Endothelial cell of umbilical vein (primary cell): ENCODE data around the gene CYB5A. TPM values are rescaled to one million over a fixed set of nuclear protein-coding genes. Genes with fewer than 3 reads are reported as not detected.
"Not testable (repeated sequence)": the region's sequence is repeated elsewhere in the genome, so short reads cannot be mapped to it uniquely, and the experiment has no call there.

Source experiments
- BruUV-seq: library from RNA; stranded (reverse); fragments of 400-500 nt; replicated peaks from 2 replicates; lab custom pipeline; 2021; lab: Mats Ljungman, UMichigan
- CTCF ChIA-PET: fragments of 300-600, 350-600 bp; sonication (Branson Sonifier 250); formaldehyde crosslinking; loops from one replicate; lab custom pipeline; 2021; ENCODE audit warnings: antibody characterized with exemption, inconsistent platforms; lab: Charles Lee
- POLR2A ChIA-PET: fragments of 300-600, 350-600 bp; sonication (Branson Sonifier 250); formaldehyde crosslinking; loops from one replicate; lab custom pipeline; 2021; ENCODE audit warnings: antibody characterized with exemption, inconsistent platforms; lab: Charles Lee
- DNase-seq: peaks from one replicate; pipeline ENCODE4 v3.0.0-alpha.2; 2011; ENCODE audit warnings: low read depth, low spot score
- FAIRE-seq: peaks from 2 replicates; lab custom pipeline; 2011; peaks lifted over from hg19 to GRCh38; lab: Jason Lieb, UNC
- H2AFZ ChIP-seq: 2 replicates; pipeline ENCODE4 v1.6.0; 2012; ENCODE audit warnings: low read depth, low read length, control low read depth, inconsistent platforms
- H3K27ac ChIP-seq: 2 replicates; pipeline ENCODE4 v1.5.1; 2011; ENCODE audit warnings: low read depth, mild to moderate bottlenecking, control low read depth, low read length, moderate library complexity; ENCODE audit not compliant: insufficient read depth
- H3K27me3 ChIP-seq, 2 experiments: 2 replicates each; pipeline versions ENCODE4 v1.6.0 to v1.6.1; 2011; ENCODE audit warnings: low read length in 2 of 2, mixed read lengths in 1 of 2; ENCODE audit not compliant: control insufficient read depth in 2 of 2, insufficient read depth in 2 of 2
- H3K36me3 ChIP-seq, 2 experiments: 2 replicates in 1 of 2; 3 replicates in 1 of 2; pipeline ENCODE4 v1.5.1; 2011; ENCODE audit warnings: low read length in 2 of 2, mild to moderate bottlenecking in 1 of 2, moderate library complexity in 1 of 2; ENCODE audit not compliant: control insufficient read depth in 2 of 2, insufficient read depth in 2 of 2; ENCODE audit errors: extremely low read depth in 1 of 2
- H3K4me1 ChIP-seq: 3 replicates; pipeline ENCODE4 v1.5.1; 2011; ENCODE audit warnings: mild to moderate bottlenecking, low read length; ENCODE audit not compliant: control insufficient read depth, insufficient read depth; ENCODE audit errors: extremely low read depth
- H3K4me2 ChIP-seq: 2 replicates; pipeline ENCODE4 v1.6.1; 2011; ENCODE audit warnings: low read length, control low read depth, mixed read lengths; ENCODE audit not compliant: insufficient read depth
- H3K4me3 ChIP-seq, 3 experiments: fragments of 200-600 bp in 1 of 3; sonication (generic), shearing (Covaris generic) in 1 of 3; replicated peaks in 1 of 3; 2 replicates each; pipeline ENCODE4 v1.5.1; 2011 to 2016; ENCODE audit warnings: control low read depth in 3 of 3, low read length in 3 of 3, mild to moderate bottlenecking in 2 of 3, inconsistent platforms in 1 of 3, low read depth in 1 of 3, moderate library complexity in 1 of 3; ENCODE audit not compliant: insufficient read depth in 1 of 3
- H3K79me2 ChIP-seq: 2 replicates; pipeline ENCODE4 v1.6.0; 2012; ENCODE audit warnings: low read length, inconsistent platforms; ENCODE audit not compliant: control insufficient read depth, insufficient read depth
- H3K9ac ChIP-seq: replicated peaks from 2 replicates; pipeline ENCODE3; 2011; ENCODE audit warnings: low read length, control low read depth; ENCODE audit not compliant: insufficient read depth; ENCODE audit errors: extremely low read depth
- H3K9me1 ChIP-seq: replicated peaks from 3 replicates; pipeline ENCODE4 v1.6.0; 2011; ENCODE audit warnings: mild to moderate bottlenecking, low read length; ENCODE audit not compliant: control insufficient read depth, insufficient read depth; ENCODE audit errors: extremely low read depth
- H3K9me3 ChIP-seq: replicated peaks from 2 replicates; pipeline ENCODE4 v1.5.1; 2012; ENCODE audit warnings: low read length, inconsistent platforms; ENCODE audit not compliant: control insufficient read depth, insufficient read depth
- H4K20me1 ChIP-seq: replicated peaks from 2 replicates; pipeline ENCODE3; 2011; ENCODE audit warnings: mild to moderate bottlenecking, low read length; ENCODE audit not compliant: control insufficient read depth, insufficient read depth; ENCODE audit errors: extremely low read depth
- GATA2 ChIP-seq: IDR thresholded peaks from 2 replicates; pipeline ENCODE4 v1.7.0; 2011; ENCODE audit warnings: low read depth, mild to moderate bottlenecking, moderate library complexity, mixed read lengths, low read length; ENCODE audit not compliant: insufficient read length, insufficient read depth
- JUN ChIP-seq: IDR thresholded peaks from 2 replicates; pipeline ENCODE4 v1.6.1; 2011; ENCODE audit warnings: borderline replicate concordance, low read depth; ENCODE audit not compliant: insufficient read length, insufficient read depth
- MYC ChIP-seq: IDR thresholded peaks from one replicate; pipeline ENCODE4 v1.6.1; 2011; ENCODE audit warnings: mild to moderate bottlenecking, low read depth, low read length
- POLR2A ChIP-seq: IDR thresholded peaks from 2 replicates; pipeline ENCODE4 v1.6.1; 2012; ENCODE audit warnings: low read depth, mild to moderate bottlenecking, control low read depth, low read length
- POLR2AphosphoS5 ChIP-seq: IDR thresholded peaks from 2 replicates; pipeline ENCODE4 v1.6.1; 2012; ENCODE audit warnings: low read depth, mild to moderate bottlenecking, control low read depth, low read length, moderate library complexity; ENCODE audit not compliant: insufficient read depth
- dilution Hi-C: fragments of 300-500 bp; cut with MboI; formaldehyde crosslinking; loops from one replicate; pipeline ENCODE4 v1.15.0; 2019; ENCODE audit warnings: low sequenced_read_pairs; ENCODE audit not compliant: extremely low pct_ligation_motif_present
- intact Hi-C: fragments of 100-400 bp; cut with micrococcal nuclease; formaldehyde crosslinking; loops from one replicate; pipeline ENCODE4 v1.10.0; 2022
- polyA plus RNA-seq, 4 experiments: library from polyadenylated mRNA; depleted of rRNA in 3 of 4; stranded (reverse) in 3 of 4; unstranded in 1 of 4; fragments of >200 nt; gene quantifications; 2 replicates each; pipeline versions ENCODE4 v1.2.1 to v1.2.3, GENCODE V29; 2011 to 2012; ENCODE audit warnings: missing spikeins in 1 of 4
- total RNA-seq: library from RNA; stranded (reverse); gene quantifications from 2 replicates; pipeline ENCODE4 v1.2.3, GENCODE V29; 2021
- TF ChIP-seq, protein P1 (sequence below): IDR thresholded peaks from 2 replicates; pipeline ENCODE4 v1.6.1; 2011; ENCODE audit not compliant: insufficient read depth, insufficient read length
- TF ChIP-seq, protein P2 (sequence below), 2 donors: IDR thresholded peaks; 1 replicate in 1 of 2; 2 replicates in 1 of 2; pipeline ENCODE4 v1.5.1; 2011; ENCODE audit warnings: low read length in 2 of 2, mild to moderate bottlenecking in 2 of 2, moderate library complexity in 2 of 2, control low read depth in 1 of 2, inconsistent platforms in 1 of 2, low read depth in 1 of 2; ENCODE audit not compliant: insufficient read depth in 1 of 2; ENCODE audit errors: extremely low read depth in 1 of 2

The CYB5A gene
- total and polyA plus RNA-seq, 2 donors (not counting 3 experiments of a cell fraction or from before 2014, with no cell fraction given): 24.9 to 74.0 TPM

DNA sequence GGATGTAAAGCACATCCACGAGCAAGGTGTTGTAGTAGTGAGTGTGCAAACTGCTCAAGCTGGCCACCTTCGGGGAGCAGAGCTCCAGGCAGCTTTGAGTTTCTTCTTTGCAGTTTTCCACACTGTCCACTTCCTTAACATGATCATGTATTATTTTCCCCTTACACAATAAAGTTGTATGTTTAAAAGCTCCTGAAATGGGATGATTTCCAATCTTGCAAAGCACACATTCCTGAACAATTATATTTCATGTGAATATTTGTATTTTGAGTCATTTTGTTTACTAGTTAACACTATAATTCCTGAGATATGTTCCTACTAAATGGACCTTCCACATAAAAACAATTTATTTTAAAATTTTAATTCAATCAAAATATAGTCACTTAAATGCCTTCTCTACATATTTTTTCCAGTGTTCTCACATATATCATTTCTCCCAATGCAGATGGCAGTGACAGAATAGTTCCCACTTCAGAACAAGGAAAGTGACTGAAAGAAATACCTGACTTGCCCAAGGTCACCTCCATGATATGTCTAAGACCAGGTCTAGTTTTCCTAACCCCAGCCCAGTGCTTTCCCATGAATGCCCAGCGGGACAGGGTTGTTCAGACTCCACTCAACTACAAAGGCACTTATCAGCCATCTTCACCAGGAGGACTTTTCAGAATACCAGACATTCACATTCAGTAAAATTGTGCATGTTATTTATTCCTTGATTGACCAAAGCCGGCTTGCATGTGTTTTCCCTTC lies 5.5 kb downstream of the CYB5A start:
- POLR2A ChIA-PET: no interaction called here

DNA sequence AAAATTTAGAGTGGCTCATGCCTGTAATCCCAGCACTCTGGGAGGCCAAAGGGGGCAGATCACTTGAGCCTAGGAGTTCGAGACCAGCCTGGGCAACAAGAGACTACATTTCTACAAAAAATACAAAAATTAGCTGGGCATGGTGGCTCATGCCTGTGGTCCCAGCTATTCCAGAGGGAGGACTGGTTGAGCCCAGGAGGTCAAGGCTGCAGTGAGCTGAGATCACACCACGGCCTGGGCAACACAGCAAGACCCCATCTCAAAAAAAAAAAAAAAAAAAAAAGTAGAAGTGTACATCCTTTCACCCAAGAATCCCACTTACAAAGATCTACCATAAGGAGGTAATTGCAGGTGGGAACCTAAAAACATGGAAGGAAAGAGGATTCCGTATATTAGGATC lies 6.2 kb downstream of the CYB5A start:
- H3K9me1 ChIP-seq, H3K36me3 ChIP-seq, FAIRE-seq, BruUV-seq, H3K27ac ChIP-seq, H3K9me3 ChIP-seq, DNase-seq, dilution Hi-C loops, H2AFZ ChIP-seq, H3K4me3 ChIP-seq, H3K4me1 ChIP-seq, H3K79me2 ChIP-seq, CTCF ChIA-PET, H3K27me3 ChIP-seq, H3K9ac ChIP-seq, intact Hi-C loops, POLR2A ChIA-PET, H4K20me1 ChIP-seq, H3K4me2 ChIP-seq: not testable (repeated sequence)

More for the DNA sequence above, 5.5 kb downstream of the CYB5A start:
- intact Hi-C loops: no loop called here
- CTCF ChIA-PET: no interaction called here
- no peak overlapping the region for H3K27ac ChIP-seq
- no peak for DNase-seq
- H3K9me1 ChIP-seq: no peaks in the 10 kb centered on the region
- no peak for FAIRE-seq
- no peak overlapping the region for H3K4me2 ChIP-seq
- H3K9ac ChIP-seq: no peak overlapping the region
- H3K4me3 ChIP-seq: no peak overlapping the region
- no peaks in the 10 kb centered on the region for H3K79me2 ChIP-seq
- peaks cover 10% of the 10 kb centered on the region for H3K4me1 ChIP-seq
- no TSS peak for BruUV-seq
- no peaks in the 10 kb centered on the region for H4K20me1 ChIP-seq
- dilution Hi-C loops: no loop called here
- TF ChIP-seq, protein P1, sequence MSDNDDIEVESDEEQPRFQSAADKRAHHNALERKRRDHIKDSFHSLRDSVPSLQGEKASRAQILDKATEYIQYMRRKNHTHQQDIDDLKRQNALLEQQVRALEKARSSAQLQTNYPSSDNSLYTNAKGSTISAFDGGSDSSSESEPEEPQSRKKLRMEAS: no peak
- TF ChIP-seq JUN: no peak
- TF ChIP-seq, protein P2, sequence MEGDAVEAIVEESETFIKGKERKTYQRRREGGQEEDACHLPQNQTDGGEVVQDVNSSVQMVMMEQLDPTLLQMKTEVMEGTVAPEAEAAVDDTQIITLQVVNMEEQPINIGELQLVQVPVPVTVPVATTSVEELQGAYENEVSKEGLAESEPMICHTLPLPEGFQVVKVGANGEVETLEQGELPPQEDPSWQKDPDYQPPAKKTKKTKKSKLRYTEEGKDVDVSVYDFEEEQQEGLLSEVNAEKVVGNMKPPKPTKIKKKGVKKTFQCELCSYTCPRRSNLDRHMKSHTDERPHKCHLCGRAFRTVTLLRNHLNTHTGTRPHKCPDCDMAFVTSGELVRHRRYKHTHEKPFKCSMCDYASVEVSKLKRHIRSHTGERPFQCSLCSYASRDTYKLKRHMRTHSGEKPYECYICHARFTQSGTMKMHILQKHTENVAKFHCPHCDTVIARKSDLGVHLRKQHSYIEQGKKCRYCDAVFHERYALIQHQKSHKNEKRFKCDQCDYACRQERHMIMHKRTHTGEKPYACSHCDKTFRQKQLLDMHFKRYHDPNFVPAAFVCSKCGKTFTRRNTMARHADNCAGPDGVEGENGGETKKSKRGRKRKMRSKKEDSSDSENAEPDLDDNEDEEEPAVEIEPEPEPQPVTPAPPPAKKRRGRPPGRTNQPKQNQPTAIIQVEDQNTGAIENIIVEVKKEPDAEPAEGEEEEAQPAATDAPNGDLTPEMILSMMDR (IDR thresholded peaks at IDR 0.05; ENCODE audit: extremely low read depth in 1 of 2, insufficient read depth in 1 of 2, low read depth in 1 of 2, low read length in 2 of 2): no peak
- TF ChIP-seq MYC: no peak
- TF ChIP-seq POLR2AphosphoS5: no peak
- TF ChIP-seq POLR2A: no peak
- TF ChIP-seq GATA2: no peak
- H3K27me3 ChIP-seq: no peaks in the 10 kb centered on the region
- no peak overlapping the region for H2AFZ ChIP-seq
- no peaks in the 10 kb centered on the region for H3K36me3 ChIP-seq
- no peaks in the 10 kb centered on the region for H3K9me3 ChIP-seq
